BLaER1 treated with 17β-estradiol and CSF1 and Interleukin-3, amounts not matched to agents 10 nM and 100 nM (cell line): ENCODE data around the gene CENPO.
A peak's percentile ranks its signal among the peaks of the same experiment; 100 is the strongest.

Experiments
- H3K27ac ChIP-seq, 11 experiments: shearing (Covaris generic); formaldehyde crosslinking; 2 replicates each; pipeline ENCODE4 v1.8.1; 2022
- H3K27me3 ChIP-seq, 11 experiments: shearing (Covaris generic); formaldehyde crosslinking; 2 replicates each; pipeline ENCODE4 v1.8.1; 2022
- H3K36me3 ChIP-seq, 11 experiments: shearing (Covaris generic); formaldehyde crosslinking; 2 replicates each; pipeline ENCODE4 v1.8.1; 2022
- H3K4me1 ChIP-seq, 10 experiments: shearing (Covaris generic); formaldehyde crosslinking; 2 replicates each; pipeline ENCODE4 v1.8.1; 2022
- H3K4me2 ChIP-seq, 11 experiments: shearing (Covaris generic); formaldehyde crosslinking; 2 replicates each; pipeline ENCODE4 v1.8.1; 2022
- H3K4me3 ChIP-seq, 10 experiments: shearing (Covaris generic); formaldehyde crosslinking; 2 replicates each; pipeline ENCODE4 v1.8.1; 2022
- H3K9ac ChIP-seq, 11 experiments: shearing (Covaris generic); formaldehyde crosslinking; 2 replicates each; pipeline ENCODE4 v1.8.1; 2022
- H3K9me3 ChIP-seq, 11 experiments: shearing (Covaris generic); formaldehyde crosslinking; replicated peaks in 1 of 11; 2 replicates each; pipeline ENCODE4 v1.8.1; 2022
- H4K20me1 ChIP-seq, 11 experiments: shearing (Covaris generic); formaldehyde crosslinking; 2 replicates each; pipeline ENCODE4 v1.8.1; 2022
- Cebpa-rat ChIP-seq, 11 experiments: shearing (Covaris generic); IDR thresholded peaks; 2 replicates each; pipeline ENCODE4 v1.8.1; 2022

CENPO gene

DNA sequence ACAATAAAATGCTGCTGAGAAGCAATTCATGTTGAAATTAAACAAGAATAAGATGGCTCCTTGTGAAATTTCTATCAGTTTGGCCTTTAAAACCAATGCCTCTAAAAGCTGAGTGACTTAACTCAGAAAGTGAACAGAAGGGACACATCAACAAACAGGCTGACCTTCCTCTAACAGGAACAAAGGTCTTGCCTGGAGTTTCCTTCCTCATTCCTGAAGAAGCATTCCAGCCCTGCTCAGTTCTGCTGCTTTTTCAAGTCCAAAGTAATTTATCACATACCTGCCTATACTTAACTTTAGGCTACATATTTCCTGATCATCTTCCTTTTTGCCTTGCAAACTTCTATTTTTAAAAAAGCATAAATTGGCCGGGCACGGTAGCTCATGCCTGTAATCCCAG lies 14.1 kb upstream of the CENPO start:
- Histone ChIP-seq H3K9me3 (peaks cover 0 to 5% (median 0%) of the 10 kb centered on the region in 11 experiments; a peak in 2 of 22 replicates), H3K9ac (no peak overlapping the region), H3K27me3 (no peaks in the 10 kb centered on the region), H3K27ac (no peak overlapping the region), H4K20me1 (no peaks in the 10 kb centered on the region; a peak in 1 of 22 replicates), H3K4me3 (no peak overlapping the region), H3K36me3 (no peaks in the 10 kb centered on the region), H3K4me2 (peak overlapping the region in 3 of 11 experiments; percentile 9 to 36 (median 26); a peak in 3 of 22 replicates), H3K4me1 (peaks cover 0 to 10% (median 3%) of the 10 kb centered on the region in 10 experiments; a peak in 10 of 20 replicates)
- no peak for TF ChIP-seq Cebpa-rat (IDR thresholded peaks at IDR 0.05)

DNA sequence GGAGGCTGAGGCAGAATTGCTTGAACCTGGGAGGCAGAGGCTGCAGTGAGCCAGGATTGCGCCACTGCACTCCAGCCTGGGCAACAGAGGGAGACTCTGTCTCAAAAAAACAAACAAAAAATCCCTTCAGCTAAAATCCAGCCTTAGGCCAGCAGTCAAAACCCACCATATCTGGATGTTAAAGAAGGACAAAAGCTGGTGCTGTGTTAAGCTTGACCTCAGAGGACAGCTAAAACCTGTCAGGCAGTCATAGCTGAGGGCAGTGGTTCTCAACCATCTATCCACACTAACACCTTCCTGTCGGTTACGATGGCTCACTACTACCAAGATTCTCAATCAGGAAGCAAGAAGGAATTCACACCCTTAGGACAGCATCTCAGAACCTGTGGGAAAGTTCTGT lies 9.6 kb upstream of the CENPO start:
- Histone ChIP-seq H4K20me1 (no peaks in the 10 kb centered on the region; a peak in 1 of 22 replicates), H3K36me3 (peaks cover 0 to under 1% (median 0%) of the 10 kb centered on the region in 11 experiments; a peak in 2 of 22 replicates), H3K4me3 (no peak overlapping the region), H3K9me3 (peaks cover 0 to 13% (median 0%) of the 10 kb centered on the region in 11 experiments; a peak in 4 of 22 replicates), H3K27ac (no peak overlapping the region), H3K27me3 (no peaks in the 10 kb centered on the region), H3K4me1 (peaks cover 16 to 26% (median 20%) of the 10 kb centered on the region in 10 experiments), H3K9ac (no peak overlapping the region), H3K4me2 (no peak overlapping the region)
- TF ChIP-seq Cebpa-rat (IDR thresholded peaks at IDR 0.05), result no peak

DNA sequence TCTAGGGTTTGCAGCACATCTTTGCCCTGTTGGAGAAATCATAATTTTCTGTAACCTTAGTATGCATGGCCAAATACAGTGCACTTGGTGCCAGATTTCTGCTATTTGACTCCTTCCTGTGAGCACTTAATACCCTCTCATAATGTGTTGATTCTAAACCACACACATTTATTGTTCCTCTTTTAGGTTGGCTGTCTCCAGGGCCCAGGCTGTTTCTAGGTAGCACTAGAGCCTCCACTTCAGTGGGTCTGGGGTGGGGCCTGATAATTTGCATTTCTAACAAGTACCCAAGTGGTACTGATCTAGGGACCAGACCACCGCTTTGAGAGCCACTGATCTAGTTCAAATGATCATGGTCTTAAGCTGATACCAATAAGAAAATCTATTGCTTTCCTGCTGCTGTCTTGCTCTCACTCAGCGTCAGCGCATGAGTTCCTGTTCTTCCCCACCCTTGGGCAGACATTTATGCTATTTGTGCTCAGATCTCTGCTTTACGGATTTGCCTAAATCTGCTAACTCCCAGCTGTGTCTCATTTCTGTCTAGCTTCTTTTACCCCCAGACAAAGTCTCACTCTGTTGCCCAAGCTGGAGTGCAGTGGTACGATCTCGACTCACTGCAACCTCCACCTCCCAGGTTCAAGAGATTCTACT lies 7.4 kb upstream of the CENPO start:
- Histone ChIP-seq H3K27me3 (no peaks in the 10 kb centered on the region), H4K20me1 (no peaks in the 10 kb centered on the region; a peak in 1 of 22 replicates), H3K36me3 (peaks cover 0 to 13% (median 4%) of the 10 kb centered on the region in 11 experiments; a peak in 9 of 22 replicates), H3K4me3 (no peak overlapping the region), H3K27ac (no peak overlapping the region), H3K4me1 (peaks cover 15 to 19% (median 17%) of the 10 kb centered on the region in 10 experiments), H3K4me2 (peak overlapping the region; percentile 37 to 63 (median 50)), H3K9me3 (peaks cover 0 to 13% (median 0%) of the 10 kb centered on the region in 11 experiments; a peak in 4 of 22 replicates), H3K9ac (no peak overlapping the region; a peak in 1 of 22 replicates)
- TF ChIP-seq Cebpa-rat (IDR thresholded peaks at IDR 0.05), result no peak

DNA sequence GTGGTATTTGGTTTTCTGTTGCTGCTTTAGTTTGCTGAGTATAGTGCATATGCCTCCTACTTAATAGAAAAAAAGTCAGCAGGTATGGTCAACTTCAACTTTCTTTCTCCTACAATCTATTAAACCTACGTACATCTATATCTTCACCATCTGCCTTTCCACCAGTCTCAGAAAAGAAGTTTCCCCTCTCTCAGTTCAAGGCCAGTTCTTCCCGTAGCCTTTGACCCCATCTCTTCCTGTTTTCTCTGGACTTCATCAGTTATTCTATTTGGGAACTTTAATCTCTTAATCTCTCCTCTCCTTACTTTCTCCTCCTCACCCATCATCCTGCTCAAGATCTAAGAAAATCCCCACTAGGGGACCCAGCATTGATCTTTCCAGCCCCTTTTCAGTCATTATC lies 5.7 kb upstream of the CENPO start:
- Histone ChIP-seq H3K9ac (no peak overlapping the region), H4K20me1 (no peaks in the 10 kb centered on the region; a peak in 1 of 22 replicates), H3K27ac (no peak overlapping the region), H3K4me3 (no peak overlapping the region), H3K4me2 (no peak overlapping the region), H3K9me3 (peaks cover 0 to 13% (median 0%) of the 10 kb centered on the region in 11 experiments; a peak in 4 of 22 replicates), H3K36me3 (peaks cover 0 to 13% (median 4%) of the 10 kb centered on the region in 11 experiments; a peak in 9 of 22 replicates), H3K27me3 (no peaks in the 10 kb centered on the region), H3K4me1 (peaks cover 25 to 36% (median 29%) of the 10 kb centered on the region in 10 experiments)
- no peak for TF ChIP-seq Cebpa-rat (IDR thresholded peaks at IDR 0.05)

DNA sequence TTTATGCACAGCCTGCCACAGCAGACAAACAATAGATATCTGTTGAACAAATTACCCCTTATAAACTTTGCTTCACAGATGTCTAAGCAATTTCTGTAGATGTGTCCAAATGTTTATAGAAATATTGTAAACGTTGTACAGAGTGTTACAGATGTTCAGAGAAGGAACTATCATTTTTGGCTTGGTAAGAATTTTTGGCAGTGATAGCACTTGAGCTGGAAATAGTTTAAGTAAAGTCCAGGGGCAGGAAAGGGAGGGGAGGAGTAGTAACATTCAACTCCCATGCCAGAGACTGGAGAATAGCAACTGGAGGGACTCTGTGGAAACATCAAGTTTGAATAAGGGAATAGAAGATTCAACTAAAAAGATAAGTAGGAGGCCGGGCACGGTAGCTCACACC lies 4.4 kb upstream of the CENPO start:
- peaks cover 0 to 13% (median 4%) of the 10 kb centered on the region in 11 experiments; a peak in 9 of 22 replicates for H3K36me3 ChIP-seq
- no peaks in the 10 kb centered on the region for H3K27me3 ChIP-seq
- TF ChIP-seq Cebpa-rat (IDR thresholded peaks at IDR 0.05), result no peak
- no peak overlapping the region for H3K27ac ChIP-seq
- H3K9me3 ChIP-seq, result peaks cover 0 to 10% (median 0%) of the 10 kb centered on the region in 11 experiments; a peak in 4 of 22 replicates
- H3K4me3 ChIP-seq, result no peak overlapping the region
- H3K4me2 ChIP-seq, result no peak overlapping the region
- H3K4me1 ChIP-seq, result peaks cover 26 to 36% (median 31%) of the 10 kb centered on the region in 10 experiments
- H4K20me1 ChIP-seq, result no peaks in the 10 kb centered on the region; a peak in 1 of 22 replicates
- H3K9ac ChIP-seq, result no peak overlapping the region

DNA sequence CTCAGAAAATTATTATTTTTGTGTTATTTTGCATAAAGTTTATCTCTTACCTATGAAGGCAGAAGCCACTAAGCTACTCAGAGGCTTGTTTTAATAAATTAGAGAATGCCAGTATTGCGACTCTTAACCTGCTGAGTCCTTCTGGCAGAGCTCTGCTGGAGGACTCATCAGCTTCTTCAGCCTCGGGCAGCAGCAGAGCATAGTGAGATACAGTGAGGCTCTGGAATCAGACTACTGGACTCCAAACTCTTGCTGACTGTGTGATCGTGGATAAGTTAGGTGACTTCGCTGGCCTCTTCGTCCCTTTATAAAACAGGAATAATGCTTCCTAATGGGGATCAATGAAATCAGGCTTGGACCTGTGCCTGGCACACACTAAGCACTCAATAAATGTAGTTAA lies 1.8 kb upstream of the CENPO start:
- H3K4me1 ChIP-seq, result peaks cover 26 to 39% (median 33%) of the 10 kb centered on the region in 10 experiments
- peaks cover 0 to 27% (median 18%) of the 10 kb centered on the region in 11 experiments; a peak in 18 of 22 replicates for H3K36me3 ChIP-seq
- TF ChIP-seq Cebpa-rat (IDR thresholded peaks at IDR 0.05), result no peak
- H3K9me3 ChIP-seq, result no peaks in the 10 kb centered on the region; a peak in 1 of 22 replicates
- H3K9ac ChIP-seq, result peak overlapping the region in 1 of 11 experiments; percentile 9; a peak in 1 of 22 replicates
- H3K27ac ChIP-seq, result no peak overlapping the region
- H4K20me1 ChIP-seq, result no peaks in the 10 kb centered on the region; a peak in 1 of 22 replicates
- H3K4me2 ChIP-seq, result peak overlapping the region in 8 of 11 experiments; percentile 5 to 90 (median 85); a peak in 7 of 22 replicates
- H3K27me3 ChIP-seq, result no peaks in the 10 kb centered on the region
- H3K4me3 ChIP-seq, result no peak overlapping the region

DNA sequence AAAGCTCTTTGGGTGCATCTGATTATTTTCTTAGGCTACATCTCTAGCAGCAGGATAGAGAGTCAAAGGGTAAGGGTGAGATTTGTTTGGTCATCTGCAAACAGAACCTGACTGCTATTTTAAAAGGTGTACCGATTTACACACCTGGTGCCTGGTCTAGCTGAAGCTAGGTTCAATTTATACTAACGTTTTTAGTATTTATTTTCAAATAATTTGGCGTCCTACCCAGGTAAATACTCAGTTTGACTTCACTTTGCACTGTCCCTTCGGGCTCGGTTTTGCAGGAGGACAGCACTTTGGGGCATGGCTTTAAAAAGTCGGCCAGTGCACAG lies 717 bp upstream of the CENPO start:
- H3K27ac ChIP-seq, result peak overlapping the region; percentile 93 to 99 (median 97)
- no peaks in the 10 kb centered on the region for H3K27me3 ChIP-seq
- peak overlapping the region; percentile 82 to 95 (median 91) for H3K4me3 ChIP-seq
- peaks cover 0 to 37% (median 28%) of the 10 kb centered on the region in 11 experiments; a peak in 20 of 22 replicates for H3K36me3 ChIP-seq
- H3K4me1 ChIP-seq, result peaks cover 26 to 39% (median 33%) of the 10 kb centered on the region in 10 experiments
- peaks cover 0 to 6% (median 0%) of the 10 kb centered on the region in 11 experiments; a peak in 2 of 22 replicates for H4K20me1 ChIP-seq
- peaks cover 0 to 4% (median 0%) of the 10 kb centered on the region in 11 experiments; a peak in 3 of 22 replicates for H3K9me3 ChIP-seq
- no peak for TF ChIP-seq Cebpa-rat (IDR thresholded peaks at IDR 0.05)
- peak overlapping the region; percentile 92 to 98 (median 97) for H3K9ac ChIP-seq
- H3K4me2 ChIP-seq, result peak overlapping the region; percentile 77 to 90 (median 84)

DNA sequence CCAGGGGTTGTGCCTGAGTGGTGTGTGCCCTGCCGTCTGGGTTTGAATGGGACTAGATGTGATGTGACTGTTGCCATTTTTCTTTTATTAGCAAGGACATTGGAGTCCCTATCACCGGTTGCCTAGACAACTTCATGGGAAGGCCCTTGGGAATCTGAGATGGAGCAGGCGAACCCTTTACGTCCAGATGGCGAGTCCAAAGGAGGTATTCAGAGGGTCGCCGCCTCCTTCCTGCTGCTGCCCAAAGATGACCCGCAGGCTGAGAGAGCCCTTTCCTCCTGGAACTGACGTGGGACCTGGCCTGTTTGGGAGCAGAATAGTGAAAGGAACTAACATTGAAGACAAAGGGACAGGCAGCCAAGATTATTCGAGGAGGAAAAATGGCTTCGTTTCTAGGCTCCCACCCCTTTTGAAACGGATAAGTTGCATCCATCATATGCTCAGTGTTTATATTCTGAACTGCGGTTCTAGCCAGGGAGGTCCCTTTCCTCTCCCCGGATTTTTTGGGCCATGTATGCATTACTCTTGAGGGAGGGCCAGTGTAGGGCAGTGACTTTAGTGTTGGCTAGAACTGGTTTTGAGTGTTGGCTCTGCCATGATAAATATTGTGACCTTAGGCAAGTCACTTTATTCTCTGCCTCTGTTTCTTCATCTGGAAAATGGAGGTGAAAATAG lies 673 bp downstream of the CENPO start:
- no peak for TF ChIP-seq Cebpa-rat (IDR thresholded peaks at IDR 0.05)
- Histone ChIP-seq H3K27me3 (no peaks in the 10 kb centered on the region), H3K4me1 (peaks cover 26 to 39% (median 33%) of the 10 kb centered on the region in 10 experiments), H3K27ac (peak overlapping the region in 10 of 11 experiments; percentile 94 to 99 (median 98); a peak in 20 of 22 replicates), H3K9me3 (peaks cover 0 to 17% (median under 1%) of the 10 kb centered on the region in 11 experiments; a peak in 10 of 22 replicates), H3K4me2 (peak overlapping the region; percentile 77 to 98 (median 88)), H4K20me1 (peaks cover 0 to 6% (median 0%) of the 10 kb centered on the region in 11 experiments; a peak in 3 of 22 replicates), H3K9ac (peak overlapping the region; percentile 92 to 98 (median 97)), H3K4me3 (peak overlapping the region; percentile 82 to 95 (median 91)), H3K36me3 (peaks cover 0 to 50% (median 42%) of the 10 kb centered on the region in 11 experiments; a peak in 21 of 22 replicates)
